Measurements from ENCODE around the gene GEMIN8. TPM values are rescaled to one million over a fixed set of nuclear protein-coding genes. Genes with fewer than 3 reads are reported as not detected.

Gene GEMIN8
- total and polyA plus RNA-seq, 2 of the 8 experiments (the other 6 are each of a cell fraction or from before 2014, with no cell fraction given) = 18.2 to 31.4 TPM

- DNase-seq (ENCODE audit: low read depth in 1 of 2, low spot score in 2 of 2) (no peak), FAIRE-seq (peak; percentile 28)
- no peak overlapping the region for H3K9ac ChIP-seq (replicated peaks in 1 of 4; ENCODE audit: extremely low read depth in 1 of 4, low read depth in 3 of 4, low read length in 3 of 4)
- H4K20me1 ChIP-seq (replicated peaks in 1 of 2; ENCODE audit: control insufficient read depth in 1 of 2, insufficient read depth in 2 of 2, low read length in 2 of 2) = no peaks in the 10 kb centered on the region
- H3K4ac ChIP-seq (replicated peaks; ENCODE audit: insufficient read length, low read depth, low read length) = no peak overlapping the region
- no peak overlapping the region for H4K5ac ChIP-seq (ENCODE audit: insufficient read length, low read depth, low read length)
- H2AFZ ChIP-seq (ENCODE audit: low read length) = peak overlapping the region; percentile 70; the same call in 1 of the 2 replicates
- H3K27me3 ChIP-seq (replicated peaks in 1 of 4; ENCODE audit: control insufficient read depth in 3 of 4, extremely low read depth in 1 of 4, insufficient read depth in 3 of 4, low read length in 3 of 4) = no peaks in the 10 kb centered on the region
- H3K56ac ChIP-seq (replicated peaks; ENCODE audit: insufficient read length, low read depth, low read length) = no peak overlapping the region
- H4K8ac ChIP-seq (ENCODE audit: extremely low read depth, insufficient read depth, low read length) = no peak overlapping the region
- 90% methylated on average over 14 of the region's 19 CpGs; no CpG with 5 or more reads in 1 of the 2 experiments for WGBS, 2 experiments (ENCODE audit: extremely low coverage in 1 of 2, insufficient coverage in 1 of 2, insufficient read length in 1 of 2, insufficient replicate concordance in 2 of 2, low coverage in 1 of 2, low lambda C conversion rate in 2 of 2, missing lambda C conversion rate in 1 of 2)
- no peak overlapping the region for H3K14ac ChIP-seq (ENCODE audit: insufficient read length)
- no peaks in the 10 kb centered on the region for H3K9me3 ChIP-seq (ENCODE audit: insufficient read depth in 2 of 2, low read depth in 1 of 2, low read length in 1 of 2)
- no peaks in the 10 kb centered on the region for H3K79me2 ChIP-seq (ENCODE audit: control insufficient read depth in 1 of 2, insufficient read depth in 2 of 2, low read length in 2 of 2)
- no peak overlapping the region for H3K23ac ChIP-seq (ENCODE audit: insufficient read length)
- no peak overlapping the region for H2BK20ac ChIP-seq (ENCODE audit: low read length)
- peaks cover 0 to 2% (median 0%) of the 10 kb centered on the region in 4 experiments; a peak in 1 of 7 replicates for H3K4me1 ChIP-seq (replicated peaks in 1 of 4; ENCODE audit: control insufficient read depth in 3 of 4, insufficient read depth in 4 of 4, low read length in 3 of 4)
- H3K4me2 ChIP-seq (ENCODE audit: insufficient read depth in 1 of 2, low read depth in 2 of 2, low read length in 2 of 2) = no peak overlapping the region
- H3K79me1 ChIP-seq (ENCODE audit: low read depth, low read length) = no peaks in the 10 kb centered on the region
- H2BK120ac ChIP-seq (replicated peaks; ENCODE audit: low read depth, low read length) = no peak overlapping the region
- no peak overlapping the region for H2BK12ac ChIP-seq (ENCODE audit: low read depth, low read length)
- H3K36me3 ChIP-seq (ENCODE audit: control insufficient read depth in 2 of 4, insufficient read depth in 4 of 4, low read length in 3 of 4) = no peaks in the 10 kb centered on the region
- ChIA-PET CTCF (ENCODE audit: partially characterized antibody) (interaction anchor here (1.3 kb wide), 1 partner anchor 464 kb away, joined by 4 read pairs; the partner anchor contains the start of gene GLRA2), POLR2A (ENCODE audit: partially characterized antibody) (no interaction called here)
- no peak overlapping the region for H3K18ac ChIP-seq (ENCODE audit: extremely low read depth, low read length)
- no peak for TF ChIP-seq POLR2A (IDR thresholded peaks at IDR 0.05; ENCODE audit: control extremely low read depth in 1 of 2, low read depth in 2 of 2, low read length in 2 of 2)
- TF ChIP-seq TBP (IDR thresholded peaks at IDR 0.05; ENCODE audit: low read depth, low read length) = no peak
- TF ChIP-seq USF2 (IDR thresholded peaks at IDR 0.05; ENCODE audit: low read length) = no peak
- H3K23me2 ChIP-seq (ENCODE audit: low read depth, low read length) = no peaks in the 10 kb centered on the region
- no peak overlapping the region for H3K4me3 ChIP-seq (ENCODE audit: extremely low read depth in 1 of 4, insufficient read depth in 2 of 4, low read depth in 3 of 4, low read length in 4 of 4)
- H2BK5ac ChIP-seq (ENCODE audit: low read depth, low read length) = no peak overlapping the region
- no peak overlapping the region for H4K91ac ChIP-seq (replicated peaks; ENCODE audit: insufficient read length, low read length)
- H2AK5ac ChIP-seq (ENCODE audit: low read depth, low read length) = no peak overlapping the region
- H3K27ac ChIP-seq (ENCODE audit: low read depth, low read length) = no peak overlapping the region
- no peak overlapping the region for H2BK15ac ChIP-seq (ENCODE audit: low read length)
Observed at GRCh38 chrX:14064626-14065432, 35.1 kb upstream of the GEMIN8 start.

Measured in H1 (cell line).